ENCODE measurements around the gene CDC42BPB.

Gene CDC42BPB, protein sequence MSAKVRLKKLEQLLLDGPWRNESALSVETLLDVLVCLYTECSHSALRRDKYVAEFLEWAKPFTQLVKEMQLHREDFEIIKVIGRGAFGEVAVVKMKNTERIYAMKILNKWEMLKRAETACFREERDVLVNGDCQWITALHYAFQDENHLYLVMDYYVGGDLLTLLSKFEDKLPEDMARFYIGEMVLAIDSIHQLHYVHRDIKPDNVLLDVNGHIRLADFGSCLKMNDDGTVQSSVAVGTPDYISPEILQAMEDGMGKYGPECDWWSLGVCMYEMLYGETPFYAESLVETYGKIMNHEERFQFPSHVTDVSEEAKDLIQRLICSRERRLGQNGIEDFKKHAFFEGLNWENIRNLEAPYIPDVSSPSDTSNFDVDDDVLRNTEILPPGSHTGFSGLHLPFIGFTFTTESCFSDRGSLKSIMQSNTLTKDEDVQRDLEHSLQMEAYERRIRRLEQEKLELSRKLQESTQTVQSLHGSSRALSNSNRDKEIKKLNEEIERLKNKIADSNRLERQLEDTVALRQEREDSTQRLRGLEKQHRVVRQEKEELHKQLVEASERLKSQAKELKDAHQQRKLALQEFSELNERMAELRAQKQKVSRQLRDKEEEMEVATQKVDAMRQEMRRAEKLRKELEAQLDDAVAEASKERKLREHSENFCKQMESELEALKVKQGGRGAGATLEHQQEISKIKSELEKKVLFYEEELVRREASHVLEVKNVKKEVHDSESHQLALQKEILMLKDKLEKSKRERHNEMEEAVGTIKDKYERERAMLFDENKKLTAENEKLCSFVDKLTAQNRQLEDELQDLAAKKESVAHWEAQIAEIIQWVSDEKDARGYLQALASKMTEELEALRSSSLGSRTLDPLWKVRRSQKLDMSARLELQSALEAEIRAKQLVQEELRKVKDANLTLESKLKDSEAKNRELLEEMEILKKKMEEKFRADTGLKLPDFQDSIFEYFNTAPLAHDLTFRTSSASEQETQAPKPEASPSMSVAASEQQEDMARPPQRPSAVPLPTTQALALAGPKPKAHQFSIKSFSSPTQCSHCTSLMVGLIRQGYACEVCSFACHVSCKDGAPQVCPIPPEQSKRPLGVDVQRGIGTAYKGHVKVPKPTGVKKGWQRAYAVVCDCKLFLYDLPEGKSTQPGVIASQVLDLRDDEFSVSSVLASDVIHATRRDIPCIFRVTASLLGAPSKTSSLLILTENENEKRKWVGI (N-terminal part only)

DNA sequence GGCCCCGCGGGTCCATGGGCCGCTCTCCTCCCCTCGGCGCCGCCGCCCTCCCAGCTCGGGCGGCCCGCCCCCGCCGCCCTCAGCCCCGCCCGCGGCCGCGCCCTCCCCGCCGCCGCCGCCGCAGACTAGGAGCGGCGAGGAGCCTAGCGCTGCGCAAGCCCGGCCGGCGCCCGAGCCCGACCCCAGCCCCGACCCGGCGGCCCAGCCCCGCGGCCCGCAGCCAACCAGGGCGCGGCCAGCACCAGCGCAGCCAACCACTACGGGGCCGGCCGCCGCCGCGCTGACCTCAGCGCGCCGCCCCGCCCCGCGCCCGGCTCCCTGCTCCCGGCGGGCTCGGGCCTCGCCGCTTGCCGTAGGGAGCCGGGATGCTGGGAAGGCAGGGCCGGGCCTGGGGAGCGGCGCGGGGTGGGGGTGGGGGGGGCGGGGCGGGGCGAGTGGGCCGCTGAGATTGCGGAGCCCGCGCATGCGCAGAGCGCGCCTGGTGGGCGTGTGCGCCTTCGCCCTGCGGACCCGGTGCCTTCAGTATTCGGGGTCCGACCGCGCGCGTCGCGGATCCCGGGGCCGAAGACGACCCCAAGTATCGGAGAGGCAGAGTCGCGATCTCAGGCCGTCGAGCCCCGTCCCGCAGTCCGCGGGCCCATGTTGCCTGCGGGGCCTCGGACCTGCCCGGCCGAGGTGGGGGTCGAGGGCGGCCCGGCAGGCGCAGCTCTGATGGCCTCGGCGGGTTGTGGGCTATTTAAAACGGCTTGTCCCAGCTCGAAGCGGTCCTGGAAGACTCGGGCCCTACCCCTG lies at the start of gene CDC42BPB:
TSS of gene CDC42BPB (minus strand) at position 178 of the 792 bp plus-strand sequence. CDS start 376 bp downstream, outside the sequence.
- no peak for DNase-seq (ENCODE audit: low read depth, low spot score)

DNA sequence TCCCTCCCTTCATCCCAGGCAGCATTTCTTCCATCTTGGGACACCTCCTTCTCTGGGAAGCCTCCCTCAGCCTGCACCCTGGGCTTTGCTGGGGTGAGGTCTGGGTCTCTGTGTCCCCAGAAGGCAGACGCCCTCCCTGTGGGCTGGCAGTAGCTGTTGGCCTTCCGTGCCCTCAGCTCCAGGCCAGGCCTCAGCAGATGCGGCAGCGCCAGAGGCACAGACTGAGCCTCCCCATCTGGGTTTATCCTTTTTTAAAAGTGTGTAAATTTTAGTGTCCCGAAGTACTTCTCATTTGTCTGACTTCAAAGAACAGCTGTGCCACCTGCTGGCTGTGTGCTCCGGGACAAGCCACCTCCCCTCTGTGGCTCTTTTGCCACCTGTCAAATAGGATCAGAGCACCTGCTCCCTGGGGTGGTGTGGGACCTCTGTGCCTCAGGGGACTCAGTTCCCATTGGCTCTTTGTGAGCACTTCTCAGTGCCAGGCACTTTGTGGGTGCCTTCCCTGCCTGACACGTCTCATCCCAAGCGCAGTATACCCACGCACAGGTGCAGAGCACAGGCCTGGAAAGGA lies 48.3 kb upstream of the CDC42BPB start:
- DNase-seq (ENCODE audit: low read depth, low spot score), result no peak

DNA sequence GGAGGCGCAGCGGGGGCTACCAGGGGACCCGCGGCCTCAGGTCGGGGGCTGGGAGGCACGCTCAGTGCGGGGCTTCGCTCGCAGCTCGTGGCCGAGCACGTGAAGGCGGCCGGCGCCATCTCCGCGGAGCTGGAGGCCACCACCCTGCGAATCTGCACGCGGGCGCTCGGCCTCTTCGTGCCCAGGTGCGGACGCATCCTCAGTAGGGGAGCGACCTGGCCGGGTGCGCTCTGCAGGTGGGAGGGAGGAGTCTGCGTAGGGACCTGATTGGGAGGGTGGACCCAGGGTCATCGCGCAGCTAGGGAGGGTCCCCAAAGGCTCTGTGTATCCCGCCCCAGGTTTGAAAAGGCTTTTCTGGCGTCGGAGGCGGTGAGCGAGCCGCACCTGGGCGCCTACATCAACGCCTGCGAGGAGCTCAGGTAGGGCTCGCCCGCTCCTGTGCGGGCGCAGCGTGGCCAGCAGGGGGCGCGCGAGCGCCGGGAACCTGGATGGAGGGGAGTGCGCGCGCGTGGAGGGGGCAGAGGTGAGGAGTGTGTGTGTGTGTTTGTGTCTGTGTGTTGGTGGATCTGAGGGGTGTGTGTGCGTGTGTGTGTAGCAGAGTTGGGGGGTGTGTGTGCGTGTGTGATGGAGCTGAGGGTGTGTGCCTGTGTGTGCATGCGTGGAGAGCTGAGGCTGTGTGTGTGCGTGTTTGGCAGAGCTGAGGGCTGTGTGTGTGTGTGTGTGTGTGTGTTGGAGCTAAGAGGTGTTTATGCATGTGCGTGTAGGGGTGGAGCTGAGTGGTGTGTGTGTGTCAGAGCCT lies 47.5 kb upstream of the CDC42BPB start:
- peak; percentile 49 for DNase-seq (ENCODE audit: low read depth, low spot score)

DNA sequence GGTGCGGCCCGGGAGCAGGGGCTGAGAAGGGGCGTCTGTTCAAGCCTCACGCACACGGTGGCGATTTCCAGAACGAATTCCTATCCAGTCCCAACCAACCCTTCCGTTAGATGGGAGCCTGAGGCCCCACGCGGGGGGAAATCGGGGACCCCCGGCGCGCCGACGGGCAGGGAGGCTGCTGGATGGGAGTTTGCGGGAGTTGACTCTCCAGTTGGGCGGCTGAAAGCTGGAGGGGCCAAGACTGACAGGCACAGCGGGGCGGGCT lies 47.0 kb upstream of the CDC42BPB start:
- no peak for DNase-seq (ENCODE audit: low read depth, low spot score)

DNA sequence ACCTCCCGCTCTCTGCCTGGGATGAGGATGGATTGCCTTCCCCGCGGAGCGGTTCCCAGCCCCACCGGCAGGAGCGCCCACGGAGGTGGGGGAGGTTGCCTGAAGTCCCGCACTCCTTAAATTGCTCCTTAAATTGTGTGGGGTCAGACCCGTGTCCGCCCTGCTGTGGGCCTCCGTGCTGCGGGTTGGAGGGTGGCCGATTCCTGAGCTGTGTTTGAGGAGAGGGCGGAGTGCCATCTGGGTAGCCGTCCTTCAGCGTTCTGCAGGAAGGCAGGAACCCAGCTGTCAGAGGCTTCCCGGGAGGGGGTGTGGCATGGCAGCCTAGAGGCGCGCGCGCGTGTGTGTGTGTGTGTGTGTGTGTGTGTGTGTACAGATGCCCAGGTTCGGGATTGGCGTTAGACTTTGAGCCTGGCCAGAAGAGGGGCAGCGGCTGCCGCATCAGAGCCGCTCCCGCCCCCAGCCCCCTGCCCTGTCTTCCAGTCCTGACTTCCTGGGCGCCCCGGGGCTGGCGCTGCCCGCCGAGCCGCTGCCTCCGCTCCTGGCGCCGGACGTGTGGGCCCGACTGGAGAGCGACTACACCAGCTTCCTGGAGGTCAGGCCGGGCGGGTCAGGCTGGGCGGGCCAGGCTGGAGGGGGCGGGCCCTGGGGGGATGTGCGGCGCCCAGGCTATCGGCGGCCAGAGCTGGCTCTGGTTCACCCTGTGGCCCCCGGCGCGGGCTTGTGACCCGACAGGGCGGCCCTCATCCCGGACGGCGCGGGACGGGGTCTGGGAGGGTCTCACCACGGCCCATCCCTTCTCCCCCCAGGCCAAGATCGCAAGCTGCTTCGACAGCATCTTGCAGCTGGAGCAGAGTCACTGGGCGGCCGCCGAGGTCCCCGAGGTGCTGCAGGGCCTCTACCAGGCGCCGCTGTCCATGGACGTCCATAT lies 46.4 kb upstream of the CDC42BPB start:
- DNase-seq (ENCODE audit: low read depth, low spot score), result no peak

DNA sequence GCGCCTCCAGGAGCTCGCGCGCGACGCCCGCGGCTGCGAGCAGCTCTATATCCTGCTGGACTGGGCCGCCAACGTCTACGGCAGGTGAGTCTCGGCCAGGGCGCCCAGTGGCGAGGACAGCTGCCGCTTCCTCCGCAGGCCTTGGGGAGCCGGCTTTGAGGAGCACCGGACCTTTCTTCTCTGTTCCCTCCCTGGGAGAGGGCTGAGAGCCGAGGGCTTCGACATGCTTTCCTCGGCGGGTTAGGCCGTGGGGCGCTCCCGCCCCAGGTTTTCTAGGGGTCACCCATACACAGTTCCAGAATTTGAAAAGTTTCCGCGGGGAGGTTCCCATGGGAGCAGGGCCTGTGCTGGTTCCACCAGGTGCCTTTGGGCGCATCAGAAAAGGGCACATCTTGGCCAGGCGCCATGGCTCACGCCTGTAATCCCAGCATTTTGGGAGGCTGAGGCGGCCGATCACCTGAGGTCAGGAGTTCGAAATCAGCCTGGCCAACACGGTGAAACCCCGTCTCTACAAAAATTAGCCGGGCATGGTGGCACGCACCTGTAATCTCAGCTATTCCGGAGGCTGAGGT lies 45.4 kb upstream of the CDC42BPB start:
- DNase-seq (ENCODE audit: low read depth, low spot score), result no peak

DNA sequence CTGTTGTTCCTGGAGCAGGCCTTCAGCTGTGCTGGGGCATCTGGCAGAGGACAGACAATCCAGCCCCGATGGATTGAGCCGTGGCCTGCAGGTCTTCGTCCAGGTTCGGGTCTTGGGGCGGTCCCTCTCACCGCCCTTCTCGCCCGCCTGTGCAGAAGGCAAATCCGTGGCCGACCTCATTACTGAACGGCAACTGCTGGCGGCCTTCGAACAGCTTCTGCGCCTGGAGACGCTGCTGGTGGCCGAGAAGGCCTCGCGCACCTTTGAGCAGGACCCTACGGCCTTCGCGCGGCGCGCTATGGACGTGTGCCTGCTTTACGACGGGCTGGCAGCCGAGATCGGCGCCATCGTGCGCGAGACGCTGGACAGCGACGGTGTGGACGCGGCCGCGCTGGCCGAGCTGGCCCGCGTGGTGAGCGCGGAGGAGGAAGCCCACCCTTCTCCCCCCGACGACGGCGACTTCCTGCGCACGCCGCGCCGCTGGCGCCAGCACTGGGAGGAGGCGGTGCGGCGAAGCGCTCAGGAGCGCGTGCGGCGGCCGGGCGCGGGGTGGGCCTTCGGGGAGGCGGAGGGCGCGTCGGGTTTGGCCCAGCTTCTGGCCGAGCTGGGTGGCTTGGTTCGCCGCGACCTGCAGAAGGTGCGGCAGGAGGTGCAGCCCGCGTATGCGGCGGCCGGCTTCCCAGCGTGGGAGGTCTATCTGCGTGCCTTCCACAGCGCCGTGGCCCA lies 44.8 kb upstream of the CDC42BPB start:
- DNase-seq (ENCODE audit: low read depth, low spot score), result no peak

DNA sequence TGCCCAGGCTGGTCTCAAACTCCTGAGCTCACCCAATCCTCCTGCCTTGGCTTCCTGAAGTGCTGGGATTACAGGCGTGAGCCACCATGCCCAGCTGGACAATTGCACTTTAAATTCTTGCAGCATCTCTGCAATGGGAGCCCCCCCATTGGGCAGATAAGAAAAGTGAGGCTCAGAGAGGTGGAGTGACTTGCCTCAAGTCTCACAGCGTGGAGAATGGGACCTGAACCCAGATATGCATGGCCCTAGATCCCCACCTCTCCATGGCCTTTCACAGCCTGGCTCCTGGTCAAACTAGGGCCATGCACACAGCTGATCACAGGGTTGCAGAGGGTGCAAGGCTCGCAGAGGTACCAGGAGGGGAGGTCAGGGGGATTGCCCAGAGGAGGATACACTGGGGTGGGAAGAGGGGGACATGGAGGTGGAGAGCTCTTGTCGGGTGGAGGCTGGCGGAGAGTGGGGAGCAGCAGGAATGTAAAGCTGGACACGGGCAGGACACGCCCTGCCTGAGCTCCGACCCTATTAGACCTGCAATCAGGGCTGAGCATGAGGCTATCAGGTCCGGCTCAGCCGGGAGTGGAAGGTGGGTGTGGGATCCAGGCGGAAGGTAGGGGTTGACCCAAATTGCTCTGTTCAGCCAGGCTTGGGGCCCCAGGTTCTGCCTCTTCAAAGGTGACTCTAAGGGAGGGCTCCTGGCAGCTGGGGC lies 44.1 kb upstream of the CDC42BPB start:
- DNase-seq (ENCODE audit: low read depth, low spot score), result no peak

DNA sequence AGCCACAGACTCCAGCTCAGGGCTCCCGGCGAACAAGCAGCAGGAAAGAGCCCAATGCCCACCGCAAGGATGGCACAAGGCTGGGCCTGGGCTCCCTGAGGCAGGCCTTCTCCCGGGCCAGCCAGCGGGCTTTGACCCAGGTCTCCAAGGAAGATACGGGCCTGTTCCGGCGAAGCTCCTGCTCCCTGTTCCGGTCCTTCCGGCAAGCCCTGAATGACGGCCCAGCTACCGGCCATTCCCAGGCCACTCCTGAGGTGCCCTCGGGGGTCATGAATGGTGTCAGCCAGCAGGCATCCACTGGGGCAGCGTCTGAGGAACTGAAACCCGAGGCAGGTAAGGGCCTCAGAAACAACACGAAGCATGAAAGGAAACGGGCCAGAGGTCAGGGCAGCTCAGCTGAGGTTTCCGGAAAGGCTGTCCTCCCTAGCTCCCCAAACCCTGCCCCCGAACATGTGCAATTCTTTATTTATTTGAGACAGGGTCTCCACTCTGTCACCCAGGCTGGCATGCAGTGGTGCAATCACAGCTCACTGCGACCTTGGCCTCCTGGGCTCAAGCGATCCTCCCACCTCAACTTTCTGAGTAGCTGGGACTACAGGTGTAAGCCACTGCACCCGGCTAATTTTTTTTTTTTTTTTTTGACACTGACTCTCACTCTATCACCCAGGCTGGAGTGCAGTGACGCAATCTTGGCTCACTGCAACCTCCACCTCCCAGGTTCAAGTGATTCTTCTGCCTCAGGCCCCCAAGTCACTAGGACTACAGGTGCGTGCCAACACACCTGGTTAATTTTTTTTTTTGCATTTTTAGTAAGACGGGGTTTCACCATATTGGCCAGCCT lies 43.2 kb upstream of the CDC42BPB start:
- no peak for DNase-seq (ENCODE audit: low read depth, low spot score)

DNA sequence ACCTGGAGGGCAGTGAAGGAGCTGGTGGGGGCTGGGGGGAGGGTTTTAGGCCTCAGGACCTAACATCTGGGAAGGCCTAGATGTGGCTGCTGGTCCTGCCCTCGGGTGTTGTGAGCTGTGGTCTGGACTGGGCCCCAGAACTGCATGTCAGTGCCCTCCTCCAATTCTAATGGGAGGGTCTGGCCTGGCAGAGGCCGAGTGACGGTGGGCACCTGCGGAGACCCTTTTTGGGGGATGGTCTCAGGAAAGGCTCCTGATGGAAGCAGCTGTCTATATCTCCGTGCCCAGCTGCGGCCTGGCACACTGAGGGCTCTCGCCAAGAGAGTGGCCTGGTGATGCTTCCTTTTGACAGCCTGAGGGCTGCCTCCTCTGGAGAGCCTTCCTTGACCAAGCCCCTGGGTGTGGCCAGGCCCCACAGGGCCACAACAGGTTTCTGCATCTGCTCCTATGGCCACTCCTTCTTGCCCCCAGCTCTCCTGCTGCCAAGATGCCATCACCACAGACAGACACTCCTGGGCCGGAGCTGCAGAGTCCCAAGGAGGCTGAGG lies 42.5 kb upstream of the CDC42BPB start:
- DNase-seq (ENCODE audit: low read depth, low spot score), result no peak

DNA sequence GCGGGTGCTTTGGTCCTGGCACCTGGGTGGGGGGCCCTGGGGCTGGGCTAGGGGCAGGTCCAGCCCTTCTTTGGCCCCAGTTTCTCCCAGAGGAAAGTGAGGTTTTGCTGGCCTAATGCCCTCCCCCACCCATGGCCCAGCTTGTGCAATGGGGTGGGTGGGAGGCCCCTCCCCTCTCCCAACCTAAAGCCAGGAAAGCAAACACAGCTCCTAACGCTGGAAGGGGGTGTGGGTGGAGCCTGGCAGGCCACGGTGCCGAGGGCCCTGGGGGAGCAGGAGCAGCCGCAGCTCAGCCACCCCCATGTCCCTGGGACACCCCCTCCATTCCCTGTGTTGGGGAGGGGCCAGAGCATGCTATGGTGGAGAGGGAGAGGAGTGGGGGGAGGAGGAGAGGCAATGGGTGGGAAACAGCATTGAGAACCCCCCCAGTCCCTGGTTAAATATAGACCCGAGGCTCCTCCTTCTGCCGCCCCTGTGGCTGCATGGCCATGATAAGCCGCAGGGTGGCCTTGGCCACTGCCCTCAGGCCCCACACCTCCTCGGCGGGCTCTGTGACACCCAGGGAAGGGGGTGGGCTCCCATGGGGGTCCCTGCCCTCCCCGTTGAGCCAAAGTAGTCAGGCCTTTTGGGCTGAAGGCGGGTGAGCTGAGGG lies 41.9 kb upstream of the CDC42BPB start:
- no peak for DNase-seq (ENCODE audit: low read depth, low spot score)

DNA sequence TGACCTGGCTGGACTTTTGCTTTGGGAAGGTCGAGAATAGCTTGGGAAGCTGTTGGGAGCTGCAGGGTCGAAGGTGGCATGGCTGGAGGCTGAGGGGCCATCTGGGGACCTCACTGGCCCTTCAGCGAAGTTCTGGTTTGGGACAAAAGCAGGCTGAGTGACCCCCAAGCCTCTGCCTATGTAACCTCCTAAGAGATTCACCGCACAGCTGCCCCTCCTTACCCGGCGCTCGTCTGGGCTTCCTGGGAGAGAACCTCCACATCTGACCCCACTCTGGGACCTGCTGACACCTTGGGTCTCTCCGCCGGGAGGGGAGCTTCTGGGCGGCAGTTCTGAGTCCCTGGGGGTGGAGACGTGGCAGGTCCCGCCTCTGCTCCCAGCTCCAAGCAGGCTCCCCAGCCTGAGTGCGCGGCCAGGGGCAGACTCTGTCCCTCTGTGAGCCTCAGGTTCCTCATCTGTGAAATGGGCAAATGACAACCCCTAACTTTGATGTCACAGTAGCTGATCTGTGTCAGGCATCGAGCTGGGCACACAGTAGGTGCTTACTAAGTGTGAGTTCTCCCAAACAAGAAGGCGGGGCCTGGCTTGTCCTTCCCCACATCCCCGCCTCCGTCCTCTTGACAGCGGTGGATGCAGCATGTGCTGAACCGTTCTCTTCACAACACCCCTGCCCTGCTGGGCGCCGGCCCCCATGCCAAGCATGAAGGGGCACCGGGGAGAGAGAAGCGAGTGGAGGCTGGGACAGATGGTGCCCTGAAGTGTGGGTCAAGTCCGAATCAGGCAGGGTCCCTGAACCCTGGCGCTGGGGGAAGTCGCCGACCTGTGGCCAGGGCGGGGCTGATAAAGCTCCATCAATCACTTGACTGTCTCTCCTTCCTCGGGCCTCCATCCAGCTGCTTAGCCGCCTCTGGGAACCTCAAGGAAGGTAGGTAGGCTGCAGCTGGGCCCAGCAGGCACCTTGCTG lies 40.9 kb upstream of the CDC42BPB start:
- DNase-seq (ENCODE audit: low read depth, low spot score), result no peak

DNA sequence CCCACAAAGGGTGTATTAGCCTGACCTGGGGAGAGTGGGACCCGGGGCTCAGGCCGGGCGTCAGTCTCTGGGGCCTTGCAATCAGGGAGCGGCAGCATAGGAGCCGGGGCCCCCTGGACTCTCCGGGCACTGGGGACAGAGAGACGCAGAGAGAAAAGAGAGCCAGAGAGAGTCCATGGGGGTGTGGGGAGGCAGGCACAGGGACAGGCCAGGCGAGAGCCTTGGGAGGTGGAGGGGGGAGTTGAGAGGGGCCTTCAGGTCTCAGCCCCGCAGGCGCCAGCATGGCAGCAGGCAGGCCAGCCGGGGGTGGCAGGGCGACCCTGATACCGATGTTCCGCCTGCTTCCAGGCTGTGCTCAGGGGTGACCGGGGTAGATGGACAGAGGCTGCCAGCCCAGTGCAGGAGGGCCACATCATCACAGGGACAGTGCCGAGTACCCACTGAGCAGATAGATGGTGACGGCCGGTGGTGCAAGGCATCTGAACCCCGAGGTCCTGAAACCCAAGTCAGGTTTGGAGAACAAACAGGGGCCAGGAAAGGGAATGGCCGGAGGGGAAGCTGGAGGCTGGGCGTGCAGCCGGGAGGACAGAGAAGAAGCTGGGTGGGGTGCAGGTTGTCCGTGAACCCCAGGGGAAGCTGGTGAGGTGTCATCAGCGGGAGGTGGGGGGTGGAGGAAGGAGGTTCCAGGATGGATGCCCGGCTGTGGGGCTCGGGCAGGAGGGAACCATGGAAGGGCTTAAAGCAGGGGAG lies 40.1 kb upstream of the CDC42BPB start:
- DNase-seq (ENCODE audit: low read depth, low spot score), result no peak

DNA sequence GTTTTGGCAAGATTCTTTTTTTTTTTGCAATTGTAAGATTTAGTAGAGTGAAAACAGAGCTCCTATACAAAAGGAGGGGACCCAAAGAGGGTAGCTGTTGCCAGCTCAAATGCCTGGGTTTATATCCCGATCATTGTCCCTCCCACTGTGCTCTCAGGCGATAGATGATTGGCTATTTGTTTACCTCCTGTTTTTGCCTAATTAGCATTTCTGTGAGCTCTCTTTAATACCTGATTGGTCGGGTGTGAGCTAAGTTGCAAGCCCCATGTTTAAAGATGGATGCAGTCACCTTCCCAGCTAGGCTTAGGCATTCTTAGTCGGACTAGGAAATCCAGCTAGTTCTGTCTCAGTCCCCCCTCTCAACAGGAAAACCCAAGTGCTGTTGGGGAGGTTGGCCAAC lies 39.0 kb upstream of the CDC42BPB start:
- no peak for DNase-seq (ENCODE audit: low read depth, low spot score)

Data from activated naive CD8-positive, alpha-beta T cell treated with anti-CD3 and anti-CD28 coated beads, Interleukin-2, amount 50 U/mL, for 16 hours (primary cell).